HFFc6 (cell line): ENCODE data around the gene KDM6A. TPM values are rescaled to one million over a fixed set of nuclear protein-coding genes. Genes with fewer than 3 reads are reported as not detected.

ENCODE experiments used
- DNase-seq: peaks from one replicate; pipeline ENCODE4 v3.0.0-alpha.2; 2018
- H3K27ac Mint-ChIP-seq: 2 replicates; pipeline ENCODE4 v1.8.0; 2020; ENCODE audit warnings: mild to moderate bottlenecking, mixed read lengths
- H3K27me3 Mint-ChIP-seq: 2 replicates; pipeline ENCODE4 v1.8.0; 2021; ENCODE audit warnings: mild to moderate bottlenecking, moderate library complexity, mixed read lengths; ENCODE audit not compliant: insufficient read depth
- H3K36me3 Mint-ChIP-seq: 2 replicates; pipeline ENCODE4 v1.8.0; 2021; ENCODE audit warnings: low read depth, mixed read lengths
- H3K4me1 Mint-ChIP-seq: 2 replicates; pipeline ENCODE4 v1.8.0; 2020; ENCODE audit warnings: low read depth, mixed read lengths
- H3K4me3 Mint-ChIP-seq: 2 replicates; pipeline ENCODE4 v1.8.0; 2020; ENCODE audit warnings: mild to moderate bottlenecking, moderate library complexity, mixed read lengths
- H3K9me3 Mint-ChIP-seq: 2 replicates; pipeline ENCODE4 v1.8.0; 2020; ENCODE audit warnings: mild to moderate bottlenecking, mixed read lengths
- CTCF ChIP-seq: fragments of 200-600 bp; sonication (generic); IDR thresholded peaks from 2 replicates; pipeline ENCODE4 v1.5.0; 2021; ENCODE audit warnings: antibody characterized with exemption, mild to moderate bottlenecking
- total RNA-seq, 6 experiments: library from RNA; stranded (reverse); fragmentation: NEBNext Ultra II Directional; extraction: Animal tissue kit (Norgen Biotek cat#: 25700); gene quantifications; 2 replicates in 1 of 6; 3 replicates in 5 of 6; pipeline ENCODE4 v1.2.3, GENCODE V29; 2021

Gene KDM6A
- total RNA-seq, 6 experiments from 2014 or later: 6.4 to 14.3 (median 9.0) TPM

GRCh38 chrX:45154033-45154360, 281.0 kb downstream of the KDM6A start:
- TF ChIP-seq CTCF: no peak
- Mint-ChIP-seq H3K4me1 (no peaks in the 10 kb centered on the region; the same call in 1 of the 2 replicates), H3K36me3 (no peaks in the 10 kb centered on the region), H3K27ac (no peak overlapping the region), H3K9me3 (no peaks in the 10 kb centered on the region), H3K27me3 (peaks cover 3% of the 10 kb centered on the region), H3K4me3 (no peak overlapping the region)
- DNase-seq: no peak

GRCh38 chrX:45154462-45154861, 281.5 kb downstream of the KDM6A start:
- H3K27ac Mint-ChIP-seq: no peak overlapping the region
- no peaks in the 10 kb centered on the region for H3K9me3 Mint-ChIP-seq
- no peak overlapping the region for H3K4me3 Mint-ChIP-seq
- H3K36me3 Mint-ChIP-seq: no peaks in the 10 kb centered on the region
- DNase-seq: no peak
- H3K27me3 Mint-ChIP-seq: peaks cover 3% of the 10 kb centered on the region
- H3K4me1 Mint-ChIP-seq: no peaks in the 10 kb centered on the region; the same call in 1 of the 2 replicates
- TF ChIP-seq CTCF: no peak

GRCh38 chrX:45157647-45158046, 284.7 kb downstream of the KDM6A start:
- DNase-seq: no peak
- H3K9me3 Mint-ChIP-seq: peaks cover 13% of the 10 kb centered on the region; the same call in 1 of the 2 replicates
- no peak overlapping the region for H3K27ac Mint-ChIP-seq
- peaks cover 5% of the 10 kb centered on the region for H3K27me3 Mint-ChIP-seq
- H3K36me3 Mint-ChIP-seq: no peaks in the 10 kb centered on the region
- no peaks in the 10 kb centered on the region; the same call in 1 of the 2 replicates for H3K4me1 Mint-ChIP-seq
- no peak for TF ChIP-seq CTCF
- H3K4me3 Mint-ChIP-seq: no peak overlapping the region

Other genes with a start within 250 kb of the KDM6A start
- not detected for gene DUSP21, start 29.2 kb upstream of the KDM6A start, total RNA-seq